Posterior vena cava (tissue), 2 donors: ENCODE results near the gene IL17B. TPM values are rescaled to one million over a fixed set of nuclear protein-coding genes. Genes with fewer than 3 reads are reported as not detected.

Experiments
- DNase-seq: peaks from one replicate; pipeline ENCODE4 v3.0.0-alpha.2; 2020; ENCODE audit warnings: low spot score
- intact Hi-C, 2 donors: fragments of 100-400 bp; cut with DNase I; formaldehyde crosslinking; loops; one replicate each; pipeline versions ENCODE4 v1.14.1 to v1.14.2; 2022 to 2023
- total RNA-seq, 2 donors: library from RNA; stranded (reverse); fragmentation: NEBNext Ultra II Directional; extraction: Animal tissue kit (Norgen Biotek cat#: 25700); gene quantifications; one replicate each; pipeline ENCODE4 v1.2.1, GENCODE V29; 2021
- donor health status: DM: yes; HTN: yes; CAD: no.
- donor health status: DM: yes; HTN: yes; CAD: no.

The IL17B gene
- total RNA-seq, 2 donors from 2014 or later, result 8.5 to 15.2 TPM

DNA sequence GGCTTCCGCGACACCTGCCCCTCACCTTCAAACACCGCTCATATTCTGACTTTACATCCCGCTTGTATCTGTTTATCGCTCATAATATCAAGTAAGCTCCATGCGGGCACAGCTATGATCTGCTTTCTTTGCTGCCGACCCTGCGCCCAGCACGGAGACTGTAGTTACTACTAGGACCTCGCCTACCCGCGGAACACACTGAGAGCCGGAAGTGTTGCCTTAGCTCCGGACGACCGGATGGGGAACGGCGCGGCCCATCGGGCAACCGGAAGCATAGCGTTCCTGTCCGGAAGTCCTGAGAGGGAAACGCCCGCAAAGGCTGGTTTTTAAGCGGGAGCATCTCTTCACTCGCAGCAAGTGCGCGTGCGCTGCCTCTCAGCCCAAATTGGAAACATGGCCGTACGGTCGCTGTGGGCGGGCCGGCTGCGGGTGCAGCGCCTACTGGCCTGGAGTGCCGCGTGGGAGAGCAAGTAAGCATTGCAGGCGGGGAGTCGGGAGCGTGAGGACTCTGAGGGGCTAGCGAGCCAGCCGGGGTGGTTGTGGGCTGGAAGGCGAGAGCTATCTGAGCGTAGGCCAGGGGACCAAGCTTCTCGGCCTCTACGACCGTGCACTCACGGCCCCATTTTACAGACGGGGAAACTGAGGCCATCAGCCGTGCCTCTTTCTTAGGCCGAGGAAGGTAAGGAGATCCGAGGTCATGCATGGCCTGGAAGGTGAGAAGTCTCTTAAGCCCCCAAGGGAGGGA is 33.8 kb downstream of the IL17B start, which contains the start of gene GRPEL2:
GRPEL2 (plus strand) TSS at position 353 of the 745 bp plus-strand sequence; CDS start at position 394, 41 bp downstream.
- DNase-seq, result peak; percentile 98
- intact Hi-C loops, result no loop called here

GRCh38 chr5:149344151-149344550 is 34.9 kb downstream of the IL17B start:
- DNase-seq, result no peak
- intact Hi-C loops, result no loop called here

- intact Hi-C loops, result no loop called here
- DNase-seq, result no peak
Measured at GRCh38 chr5:149341876-149342275, 37.2 kb downstream of the IL17B start.

- intact Hi-C loops, result no loop called here
- DNase-seq, result no peak
Measured at GRCh38 chr5:149340920-149341319, 38.2 kb downstream of the IL17B start.

DNA sequence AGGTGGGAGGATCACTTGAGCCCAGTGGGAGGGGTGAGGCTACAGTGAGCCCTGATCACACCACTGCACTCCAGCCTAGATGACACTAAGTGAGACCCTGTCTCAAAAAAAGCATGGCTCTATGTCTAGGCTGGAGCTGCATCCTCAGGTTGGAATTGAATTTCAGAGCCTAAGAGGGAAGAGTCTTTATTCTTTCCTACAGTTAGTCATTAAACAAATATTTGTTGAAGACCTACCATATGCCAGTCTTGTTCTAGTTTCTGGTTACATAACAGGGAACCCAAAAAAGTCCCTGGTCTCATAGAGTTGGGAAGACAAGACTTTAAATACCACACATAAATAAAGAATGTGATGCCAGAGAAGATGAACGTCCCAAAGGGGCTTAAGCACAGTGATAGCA is 40.7 kb downstream of the IL17B start:
- intact Hi-C loops, result loop anchor here in 1 of 2 donors (5.0 kb wide), 1 partner anchor 1739 kb away; no protein-coding TSS in a partner anchor
- DNase-seq, result no peak

DNA sequence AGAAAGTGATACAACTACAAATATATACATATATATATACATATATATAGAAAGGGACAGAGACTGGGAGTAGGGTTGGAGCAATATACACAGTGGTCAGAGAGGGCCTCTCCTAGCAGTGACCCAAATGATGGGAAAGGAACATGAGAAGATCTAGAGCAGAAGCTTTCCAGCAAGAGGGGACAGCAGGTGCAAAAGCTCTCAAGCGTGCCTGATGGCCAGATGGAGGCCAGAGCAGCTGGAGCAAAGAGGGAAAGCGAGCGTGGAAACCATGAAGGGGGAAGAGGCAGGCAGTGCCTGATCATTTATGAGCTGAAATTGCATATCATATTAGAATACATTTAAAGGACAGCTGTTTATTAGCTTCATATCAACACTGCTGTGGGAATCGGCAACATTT is 41.4 kb downstream of the IL17B start:
- intact Hi-C loops, result loop anchor here in 1 of 2 donors (5.0 kb wide), 1 partner anchor 1740 kb away; no protein-coding TSS in a partner anchor

DNA sequence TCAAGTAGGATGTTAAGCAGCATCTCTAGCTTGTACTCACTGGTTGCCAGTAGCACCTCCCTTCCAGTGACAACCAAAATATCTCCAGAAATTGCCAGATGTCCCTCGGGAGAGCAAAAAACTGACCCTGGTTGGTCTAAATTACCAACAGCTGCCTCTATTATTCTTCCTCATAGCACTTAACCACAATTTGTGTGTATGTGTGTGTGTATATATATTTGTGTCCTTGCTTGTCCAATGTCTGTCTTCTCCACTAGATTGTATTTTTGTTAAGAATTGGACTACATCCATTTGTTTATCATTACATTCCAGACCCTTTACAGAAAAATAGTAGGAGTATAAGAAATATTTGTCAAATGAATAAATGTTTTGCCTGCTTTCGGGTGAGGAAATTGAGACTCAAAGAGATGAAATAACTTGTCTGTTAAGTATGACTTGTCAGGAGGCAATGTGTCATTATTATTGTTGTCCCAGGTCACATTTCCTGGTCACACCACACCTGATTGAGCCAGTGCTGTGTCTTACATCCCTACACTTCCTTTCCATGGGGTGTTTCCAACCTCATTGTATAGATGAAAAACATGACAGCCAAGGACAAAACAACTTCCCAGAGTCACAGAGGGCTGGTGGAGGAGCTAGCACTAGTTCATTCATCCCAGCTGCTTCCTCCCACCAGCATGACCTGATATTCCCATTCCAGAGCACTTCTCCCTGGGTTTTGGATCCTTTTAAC is 45.2 kb downstream of the IL17B start:
- no peak for DNase-seq
- intact Hi-C loops, result no loop called here

More for the DNA sequence above, 41.4 kb downstream of the IL17B start:
- no peak for DNase-seq

GRCh38 chr5:149328177-149328576 is 50.9 kb downstream of the IL17B start:
- no peak for DNase-seq
- intact Hi-C loops, result no loop called here

- intact Hi-C loops, result no loop called here
Measured at GRCh38 chr5:149326611-149327010, 52.5 kb downstream of the IL17B start.

GRCh38 chr5:149325894-149326293 is 53.2 kb downstream of the IL17B start:
- DNase-seq, result no peak
- intact Hi-C loops, result no loop called here

More at GRCh38 chr5:149326611-149327010, 52.5 kb downstream of the IL17B start:
- DNase-seq, result no peak

GRCh38 chr5:149325166-149325735 is 53.8 kb downstream of the IL17B start:
- intact Hi-C loops, result no loop called here
- DNase-seq, result no peak

GRCh38 chr5:149324641-149325040 is 54.5 kb downstream of the IL17B start:
- intact Hi-C loops, result no loop called here

More at GRCh38 chr5:149324641-149325040, 54.5 kb downstream of the IL17B start:
- no peak for DNase-seq

Other genes with a start within 250 kb of the IL17B start
- 10 to 100 TPM; 31.4 to 45.4 TPM for gene ABLIM3, start 237.8 kb downstream of the IL17B start, total RNA-seq
- 10 to 100 TPM; 17.9 to 30.3 TPM for gene AFAP1L1, start 107.4 kb downstream of the IL17B start, total RNA-seq
- gene GRPEL2, start 33.8 kb downstream of the IL17B start, total RNA-seq, result 10 to 100 TPM; 13.1 to 16.0 TPM
- 1 to 10 TPM; 3.1 to 5.6 TPM for gene PCYOX1L, start 21.2 kb downstream of the IL17B start, total RNA-seq
- gene CSNK1A1, start 172.1 kb upstream of the IL17B start, total RNA-seq, result 100 to 1,000 TPM; 223 to 231 TPM
- 10 to 100 TPM; 10.7 to 11.0 TPM for gene ARHGEF37, start 202.2 kb upstream of the IL17B start, total RNA-seq